Measurements from ENCODE around the gene DCAF12.

DNA sequence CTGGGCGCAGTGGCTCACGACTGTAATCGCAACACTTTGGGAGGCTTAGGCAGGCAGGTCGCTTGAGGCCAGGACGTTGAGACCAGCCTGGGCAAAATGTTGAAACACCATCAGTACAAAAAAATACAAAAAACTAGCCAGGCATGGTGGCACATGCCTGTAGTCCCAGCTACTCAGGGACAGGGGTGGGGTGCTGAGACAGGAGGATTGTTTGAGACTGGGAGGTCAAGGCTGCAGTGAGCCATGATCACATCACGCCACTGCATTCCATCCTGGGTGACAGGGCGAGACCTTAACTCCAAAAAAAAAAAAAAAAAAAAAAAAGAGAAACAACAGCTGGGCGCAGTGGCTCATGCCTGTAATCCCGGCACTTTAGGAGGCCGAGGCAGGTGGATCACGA is 23.7 kb downstream of the DCAF12 start:
- TF ChIP-seq, protein P1, sequence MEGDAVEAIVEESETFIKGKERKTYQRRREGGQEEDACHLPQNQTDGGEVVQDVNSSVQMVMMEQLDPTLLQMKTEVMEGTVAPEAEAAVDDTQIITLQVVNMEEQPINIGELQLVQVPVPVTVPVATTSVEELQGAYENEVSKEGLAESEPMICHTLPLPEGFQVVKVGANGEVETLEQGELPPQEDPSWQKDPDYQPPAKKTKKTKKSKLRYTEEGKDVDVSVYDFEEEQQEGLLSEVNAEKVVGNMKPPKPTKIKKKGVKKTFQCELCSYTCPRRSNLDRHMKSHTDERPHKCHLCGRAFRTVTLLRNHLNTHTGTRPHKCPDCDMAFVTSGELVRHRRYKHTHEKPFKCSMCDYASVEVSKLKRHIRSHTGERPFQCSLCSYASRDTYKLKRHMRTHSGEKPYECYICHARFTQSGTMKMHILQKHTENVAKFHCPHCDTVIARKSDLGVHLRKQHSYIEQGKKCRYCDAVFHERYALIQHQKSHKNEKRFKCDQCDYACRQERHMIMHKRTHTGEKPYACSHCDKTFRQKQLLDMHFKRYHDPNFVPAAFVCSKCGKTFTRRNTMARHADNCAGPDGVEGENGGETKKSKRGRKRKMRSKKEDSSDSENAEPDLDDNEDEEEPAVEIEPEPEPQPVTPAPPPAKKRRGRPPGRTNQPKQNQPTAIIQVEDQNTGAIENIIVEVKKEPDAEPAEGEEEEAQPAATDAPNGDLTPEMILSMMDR (IDR thresholded peaks at IDR 0.05), result no peak
- no peak for TF ChIP-seq POLR2A (IDR thresholded peaks at IDR 0.05)

All from uterus (tissue), 2 donors.